Cardiac muscle cell (in vitro differentiated cells and primary cell): ENCODE data around the gene AUTS2. TPM values are rescaled to one million over a fixed set of nuclear protein-coding genes. Genes with fewer than 3 reads are reported as not detected.

Experiments used
- DNase-seq, 2 donors: peaks; one replicate each; pipeline versions ENCODE4 v3.0.0 to v3.0.0-alpha.2; 2010 to 2017; ENCODE audit warnings: low read depth in 1 of 2, low spot score in 1 of 2
- H3K27ac ChIP-seq: fragments of 200-600 bp; sonication (generic); 2 replicates; pipeline ENCODE4 v1.5.1; 2016
- H3K27me3 ChIP-seq: fragments of 200-600 bp; sonication (generic); 2 replicates; pipeline ENCODE4 v1.6.0; 2016; ENCODE audit warnings: control low read depth
- H3K36me3 ChIP-seq: fragments of 200-600 bp; sonication (generic); 2 replicates; pipeline ENCODE4 v1.5.1; 2016; ENCODE audit warnings: control low read depth
- H3K4me1 ChIP-seq: fragments of 200-600 bp; sonication (generic); 2 replicates; pipeline ENCODE4 v1.8.1; 2017; ENCODE audit warnings: low read depth, mild to moderate bottlenecking, mixed run types
- H3K4me3 ChIP-seq: fragments of 200-600 bp; sonication (generic); 2 replicates; pipeline ENCODE4 v1.5.1; 2016; ENCODE audit warnings: mild to moderate bottlenecking
- H3K9me3 ChIP-seq: fragments of 200-600 bp; sonication (generic); 2 replicates; pipeline ENCODE4 v1.5.1; 2017; ENCODE audit warnings: low read depth, mild to moderate bottlenecking, control low read depth
- polyA plus RNA-seq: library from polyadenylated mRNA; unstranded; fragments of >200 nt; fragmentation: Nextera tagmentation; extraction: Ambion mirVana; gene quantifications from 2 replicates; pipeline ENCODE4 v1.2.1, GENCODE V29; 2016
- total RNA-seq: library from RNA; depleted of rRNA; stranded (reverse); fragments of >200 nt; gene quantifications from 2 replicates; pipeline ENCODE4 v1.2.3, GENCODE V29; 2016
- TF ChIP-seq, protein P1 (sequence below): IDR thresholded peaks from 2 replicates; pipeline ENCODE4 v1.5.1; 2012; ENCODE audit warnings: low read depth, mild to moderate bottlenecking, low read length

Gene AUTS2
- total and polyA plus RNA-seq, 2 experiments from 2014 or later = 41.0 to 45.5 TPM

DNA sequence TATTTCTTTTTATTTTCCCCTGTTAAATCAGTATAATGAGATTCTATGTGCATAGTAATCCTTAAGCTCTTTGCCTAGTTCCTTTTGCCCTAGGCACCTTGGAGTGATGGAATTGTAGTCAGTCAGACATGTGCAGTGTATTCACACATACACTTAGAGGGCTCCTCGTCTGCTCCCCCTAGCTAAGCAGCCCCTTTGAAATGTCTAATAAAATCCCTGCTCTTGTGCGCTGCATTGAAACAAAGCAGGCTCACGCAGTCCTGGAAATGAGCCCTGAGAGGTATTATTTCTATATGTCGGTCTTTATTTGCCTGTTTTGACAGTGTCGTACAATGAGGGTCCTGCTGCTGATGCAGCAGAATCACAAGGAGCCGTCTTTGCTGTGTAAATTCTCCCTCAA, 258.7 kb downstream of the AUTS2 start:
- Histone ChIP-seq H3K9me3 (no peaks in the 10 kb centered on the region), H3K27ac (no peak overlapping the region)
- no peak for DNase-seq

GRCh38 chr7:69858471-69858870, 260.2 kb downstream of the AUTS2 start:
- DNase-seq = no peak
- no peak overlapping the region for H3K4me3 ChIP-seq
- TF ChIP-seq, protein P1, sequence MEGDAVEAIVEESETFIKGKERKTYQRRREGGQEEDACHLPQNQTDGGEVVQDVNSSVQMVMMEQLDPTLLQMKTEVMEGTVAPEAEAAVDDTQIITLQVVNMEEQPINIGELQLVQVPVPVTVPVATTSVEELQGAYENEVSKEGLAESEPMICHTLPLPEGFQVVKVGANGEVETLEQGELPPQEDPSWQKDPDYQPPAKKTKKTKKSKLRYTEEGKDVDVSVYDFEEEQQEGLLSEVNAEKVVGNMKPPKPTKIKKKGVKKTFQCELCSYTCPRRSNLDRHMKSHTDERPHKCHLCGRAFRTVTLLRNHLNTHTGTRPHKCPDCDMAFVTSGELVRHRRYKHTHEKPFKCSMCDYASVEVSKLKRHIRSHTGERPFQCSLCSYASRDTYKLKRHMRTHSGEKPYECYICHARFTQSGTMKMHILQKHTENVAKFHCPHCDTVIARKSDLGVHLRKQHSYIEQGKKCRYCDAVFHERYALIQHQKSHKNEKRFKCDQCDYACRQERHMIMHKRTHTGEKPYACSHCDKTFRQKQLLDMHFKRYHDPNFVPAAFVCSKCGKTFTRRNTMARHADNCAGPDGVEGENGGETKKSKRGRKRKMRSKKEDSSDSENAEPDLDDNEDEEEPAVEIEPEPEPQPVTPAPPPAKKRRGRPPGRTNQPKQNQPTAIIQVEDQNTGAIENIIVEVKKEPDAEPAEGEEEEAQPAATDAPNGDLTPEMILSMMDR = no peak
- no peak overlapping the region for H3K27ac ChIP-seq
- H3K4me1 ChIP-seq = peaks cover 22% of the 10 kb centered on the region
- no peaks in the 10 kb centered on the region for H3K36me3 ChIP-seq
- no peaks in the 10 kb centered on the region for H3K27me3 ChIP-seq
- H3K9me3 ChIP-seq = no peaks in the 10 kb centered on the region

More for the DNA sequence above, 258.7 kb downstream of the AUTS2 start:
- Histone ChIP-seq H3K27me3 (no peaks in the 10 kb centered on the region), H3K4me3 (no peak overlapping the region), H3K4me1 (peaks cover 22% of the 10 kb centered on the region), H3K36me3 (no peaks in the 10 kb centered on the region)
- TF ChIP-seq, protein P1 = no peak

- TF ChIP-seq, protein P1 = no peak
Measured at GRCh38 chr7:69859342-69859741, 261.1 kb downstream of the AUTS2 start.

GRCh38 chr7:69860486-69860885, 262.2 kb downstream of the AUTS2 start:
- Histone ChIP-seq H3K27me3 (no peaks in the 10 kb centered on the region), H3K4me1 (peaks cover 19% of the 10 kb centered on the region), H3K36me3 (no peaks in the 10 kb centered on the region), H3K9me3 (no peaks in the 10 kb centered on the region), H3K4me3 (no peak overlapping the region), H3K27ac (no peak overlapping the region)
- TF ChIP-seq, protein P1 = no peak
- no peak for DNase-seq

More at GRCh38 chr7:69859342-69859741, 261.1 kb downstream of the AUTS2 start:
- Histone ChIP-seq H3K27me3 (no peaks in the 10 kb centered on the region), H3K4me1 (peaks cover 22% of the 10 kb centered on the region), H3K4me3 (no peak overlapping the region), H3K27ac (no peak overlapping the region), H3K36me3 (no peaks in the 10 kb centered on the region), H3K9me3 (no peaks in the 10 kb centered on the region)
- DNase-seq = no peak

GRCh38 chr7:69860941-69861622, 262.8 kb downstream of the AUTS2 start:
- Histone ChIP-seq H3K27me3 (no peaks in the 10 kb centered on the region), H3K4me3 (no peak overlapping the region), H3K36me3 (no peaks in the 10 kb centered on the region), H3K9me3 (no peaks in the 10 kb centered on the region), H3K4me1 (peaks cover 15% of the 10 kb centered on the region), H3K27ac (no peak overlapping the region)
- DNase-seq = no peak
- TF ChIP-seq, protein P1 = no peak
